Psoas muscle (tissue), 8 donors: ENCODE measurements around the gene CCDC197. TPM values are rescaled to one million over a fixed set of nuclear protein-coding genes. Genes with fewer than 3 reads are reported as not detected.

ENCODE experiments used
- ATAC-seq, 4 donors: fragments of 200-7000 bp; cut with Tn5 transposase; one replicate each; pipeline ENCODE4 v1.9.1; 2020; ENCODE audit warnings: moderate library complexity in 3 of 4, mild to moderate bottlenecking in 2 of 4
- DNase-seq, 2 donors: peaks; one replicate each; pipeline ENCODE4 v3.0.0-alpha.2; 2020
- H3K27ac ChIP-seq: fragments of 200-600 bp; one replicate; pipeline ENCODE4 v1.8.0; 2022
- H3K27me3 ChIP-seq, 3 donors: fragments of 200-600 bp in 1 of 3; one replicate each; pipeline versions ENCODE4 v1.6.1 to v1.8.0; 2013 to 2022; ENCODE audit warnings: low read length in 2 of 3, mild to moderate bottlenecking in 2 of 3, moderate library complexity in 1 of 3; ENCODE audit not compliant: insufficient read depth in 3 of 3
- H3K36me3 ChIP-seq, 2 donors: fragments of 200-600 bp in 1 of 2; one replicate each; pipeline versions ENCODE4 v1.6.1 to v1.8.0; 2013 to 2022; ENCODE audit warnings: low read depth in 1 of 2, mild to moderate bottlenecking in 1 of 2, moderate library complexity in 1 of 2; ENCODE audit not compliant: insufficient read depth in 1 of 2
- H3K4me1 ChIP-seq: fragments of 200-600 bp; one replicate; pipeline ENCODE4 v1.8.0; 2022
- H3K4me3 ChIP-seq: fragments of 200-600 bp; one replicate; pipeline ENCODE4 v1.8.0; 2022; ENCODE audit warnings: mild to moderate bottlenecking
- H3K9me3 ChIP-seq: fragments of 200-600 bp; one replicate; pipeline ENCODE4 v1.8.0; 2022
- CTCF ChIP-seq: fragments of 200-600 bp; IDR thresholded peaks from one replicate; pipeline ENCODE4 v1.8.0; 2022; ENCODE audit warnings: antibody characterized with exemption
- WGBS, 3 donors: extraction: QIAGEN DNeasy Blood & Tissue Kit; methylation state at CpG; one replicate each; pipeline versions ENCODE4 v1.1.6 to v1.1.7; 2013; 5-methylcytosine and 5-hydroxymethylcytosine counted together
- intact Hi-C, 2 donors: fragments of 100-400 bp; cut with DNase I; formaldehyde crosslinking; loops; one replicate each; pipeline versions ENCODE4 v1.11.0 to v1.14.2; 2022
- polyA plus RNA-seq, 3 donors: library from polyadenylated mRNA; stranded (reverse); fragments of 200-250 nt; gene quantifications; one replicate each; pipeline ENCODE4 v1.2.3, GENCODE V29; 2013
- total RNA-seq, 4 donors: library from RNA; stranded (reverse); fragmentation: NEBNext Ultra II Directional in 2 of 4; extraction: Animal tissue kit (Norgen Biotek cat#: 25700) in 2 of 4; gene quantifications; one replicate each; pipeline versions ENCODE4 v1.2.1 to v1.2.4, GENCODE V29; 2021 to 2023
- donor health status: healthy with polysubstance abuse.
- donor health status: DM: no; HTN: no; CAD: no; lungs with moderate emphysema.
- donor health status: Bipolar disorder and iron deficiency.
- donor health status: healthy.
- donor health status: DM: yes; HTN: yes; CAD: no.
- donor health status: DM: no; HTN: no; CAD: no.
- donor health status: DM: no; HTN: no; CAD: no.
- donor health status: DM: yes; HTN: yes; CAD: no.

The CCDC197 gene
- total and polyA plus RNA-seq, 7 donors, result 0.04 to 3.9 (median 0.71) TPM

GRCh38 chr14:93952829-93953228, 44.3 kb upstream of the CCDC197 start:
- Histone ChIP-seq H3K36me3 (peaks cover 0 to 98% of the 10 kb centered on the region in 2 donors), H3K27me3 (no peaks in the 10 kb centered on the region), H3K4me1 (peaks cover 94% of the 10 kb centered on the region), H3K4me3 (no peak overlapping the region), H3K9me3 (no peaks in the 10 kb centered on the region), H3K27ac (peak overlapping the region; percentile 98)
- ATAC-seq (no peak), DNase-seq (no peak)
- 46 to 78% (median 51%) methylated on average over 3 of the region's 3 CpGs for WGBS, 3 donors
- intact Hi-C loops, result no loop called here
- TF ChIP-seq CTCF, result no peak

- intact Hi-C loops, result no loop called here
- Histone ChIP-seq H3K4me3 (no peak overlapping the region), H3K4me1 (peaks cover 94% of the 10 kb centered on the region), H3K36me3 (peaks cover 0 to 98% of the 10 kb centered on the region in 2 donors), H3K27ac (peak overlapping the region; percentile 98), H3K9me3 (no peaks in the 10 kb centered on the region), H3K27me3 (no peaks in the 10 kb centered on the region)
- ATAC-seq, result no peak
- 26 to 48% (median 29%) methylated on average over 14 of the region's 14 CpGs for WGBS, 3 donors
- peak; percentile 6 for TF ChIP-seq CTCF
- DNase-seq, result no peak
Observed at GRCh38 chr14:93953263-93953662, 43.8 kb upstream of the CCDC197 start.

GRCh38 chr14:93953739-93954515, 43.2 kb upstream of the CCDC197 start:
- Histone ChIP-seq H3K9me3 (no peaks in the 10 kb centered on the region), H3K27ac (peak overlapping the region; percentile 98), H3K27me3 (no peaks in the 10 kb centered on the region), H3K4me3 (no peak overlapping the region), H3K4me1 (peaks cover 94% of the 10 kb centered on the region), H3K36me3 (peaks cover 0 to 98% of the 10 kb centered on the region in 2 donors)
- peak in 1 of 4 donors; percentile 5 for ATAC-seq
- TF ChIP-seq CTCF, result no peak
- DNase-seq, result no peak
- WGBS, 3 donors, result 40 to 67% (median 40%) methylated on average over 18 of the region's 18 CpGs
- intact Hi-C loops, result no loop called here

GRCh38 chr14:93954516-93954830, 42.6 kb upstream of the CCDC197 start:
- peak in 1 of 2 donors; percentile 32 for DNase-seq
- TF ChIP-seq CTCF, result no peak
- no peak for ATAC-seq
- 42 to 80% (median 56%) methylated on average over 4 of the region's 4 CpGs for WGBS, 3 donors
- H3K36me3 ChIP-seq, result peaks cover 0 to 94% of the 10 kb centered on the region in 2 donors
- no peak overlapping the region for H3K4me3 ChIP-seq
- H3K9me3 ChIP-seq, result no peaks in the 10 kb centered on the region
- H3K27ac ChIP-seq, result peak overlapping the region; percentile 98
- no peaks in the 10 kb centered on the region for H3K27me3 ChIP-seq
- intact Hi-C loops, result no loop called here
- H3K4me1 ChIP-seq, result peaks cover 92% of the 10 kb centered on the region
